GM12878 (cell line): Measurements from ENCODE around the gene RACK1.

ENCODE experiments used
- BCL11A ChIP-seq: IDR thresholded peaks from 2 replicates; pipeline ENCODE4 v1.6.1; 2011; ENCODE audit warnings: low read depth, low read length
- CREB1 ChIP-seq: IDR thresholded peaks from 2 replicates; pipeline ENCODE4 v1.6.1; 2012; ENCODE audit warnings: low read depth, mild to moderate bottlenecking, inconsistent platforms
- CTCF ChIP-seq, 3 experiments: IDR thresholded peaks in 2 of 3; conservative IDR thresholded peaks in 1 of 3; 2 replicates each; pipeline ENCODE4 v1.5.1; 2011; ENCODE audit warnings: low read depth in 3 of 3, low read length in 3 of 3, mild to moderate bottlenecking in 3 of 3, control low read depth in 2 of 3, moderate library complexity in 2 of 3, inconsistent platforms in 1 of 3, mixed read lengths in 1 of 3; ENCODE audit not compliant: control insufficient read depth in 2 of 3, insufficient read depth in 1 of 3; ENCODE audit errors: extremely low read depth in 1 of 3
- EGR1 ChIP-seq, 2 experiments: IDR thresholded peaks; 1 replicate in 1 of 2; 2 replicates in 1 of 2; pipeline ENCODE4 v1.6.1; 2011 to 2012; ENCODE audit warnings: low read depth in 2 of 2, low read length in 2 of 2, borderline replicate concordance in 1 of 2, mild to moderate bottlenecking in 1 of 2, moderate library complexity in 1 of 2
- EP300 ChIP-seq, 2 experiments: fragments of 150-350 bp in 1 of 2; IDR thresholded peaks; 2 replicates each; pipeline ENCODE4 v1.6.1; 2011 to 2012; ENCODE audit warnings: low read depth in 2 of 2, low read length in 2 of 2, borderline replicate concordance in 1 of 2, improper control_type of control experiment in 1 of 2, inconsistent platforms in 1 of 2; ENCODE audit not compliant: control insufficient read depth in 1 of 2
- EZH2 ChIP-seq: IDR thresholded peaks from 2 replicates; pipeline ENCODE4 v1.6.1; 2012; ENCODE audit warnings: low read depth, mild to moderate bottlenecking, control low read depth, inconsistent platforms, low read length, borderline replicate concordance; ENCODE audit not compliant: control insufficient read depth
- FOXK2 ChIP-seq: fragments of 450-650 bp; IDR thresholded peaks from 2 replicates; pipeline ENCODE4 v1.6.1; 2017; ENCODE audit warnings: mild to moderate bottlenecking, moderate library complexity
- POLR2A ChIP-seq: IDR thresholded peaks from 2 replicates; pipeline ENCODE4 v1.6.1; 2011; ENCODE audit warnings: low read depth, mild to moderate bottlenecking, low read length
- POLR2AphosphoS5 ChIP-seq: IDR thresholded peaks from 2 replicates; pipeline ENCODE4 v1.6.1; 2011; ENCODE audit warnings: mild to moderate bottlenecking, low read length, inconsistent platforms
- SKIL ChIP-seq: fragments of 450-650 bp; IDR thresholded peaks from 2 replicates; pipeline ENCODE4 v1.6.1; 2017; ENCODE audit warnings: mild to moderate bottlenecking, low read depth, inconsistent platforms; ENCODE audit not compliant: poor library complexity, severe bottlenecking
- SMAD5 ChIP-seq: IDR thresholded peaks from 2 replicates; pipeline ENCODE4 v1.6.1; 2016; ENCODE audit warnings: antibody characterized with exemption, low read depth
- TAF1 ChIP-seq: IDR thresholded peaks from 2 replicates; pipeline ENCODE4 v1.6.1; 2011; ENCODE audit warnings: mild to moderate bottlenecking, low read depth, low read length, borderline replicate concordance
- ZBTB33 ChIP-seq: fragments of 450-650 bp; IDR thresholded peaks from 2 replicates; pipeline ENCODE4 v1.6.1; 2017; ENCODE audit warnings: mild to moderate bottlenecking

GRCh38 chr5:181191526-181192336, 52.0 kb downstream of the RACK1 start:
- TF ChIP-seq EP300 (IDR thresholded peaks at IDR 0.05; ENCODE audit: borderline replicate concordance in 1 of 2, control insufficient read depth in 1 of 2, low read depth in 2 of 2, low read length in 2 of 2) (peak in 1 of 2 experiments; percentile 85; a peak in 1 of 4 replicates), EZH2 (no peak), TAF1 (peak; percentile 19; the same call in 1 of the 2 replicates), POLR2A (peak; percentile 91), ZBTB33 (no peak), CTCF (IDR thresholded peaks at IDR 0.05 in 2 of 3, conservative IDR thresholded peaks at IDR 0.05 in 1 of 3; ENCODE audit: control insufficient read depth in 2 of 3, extremely low read depth in 1 of 3, insufficient read depth in 1 of 3, low read depth in 3 of 3, low read length in 3 of 3) (no peak), CREB1 (no peak), SKIL (peak; percentile 95), FOXK2 (peak; percentile 61), POLR2AphosphoS5 (peak; percentile 54; the same call in 1 of the 2 replicates), EGR1 (IDR thresholded peaks at IDR 0.05; ENCODE audit: borderline replicate concordance in 1 of 2, low read depth in 2 of 2, low read length in 2 of 2) (peak in 1 of 2 experiments; percentile 62; a peak in 1 of 3 replicates), BCL11A (no peak), SMAD5 (no peak)
